Measurements from ENCODE around the gene WSB1.

WSB1 gene

GRCh38 chr17:27341041-27341471 lies 47.1 kb downstream of the WSB1 start:
- no peak for DNase-seq

DNA sequence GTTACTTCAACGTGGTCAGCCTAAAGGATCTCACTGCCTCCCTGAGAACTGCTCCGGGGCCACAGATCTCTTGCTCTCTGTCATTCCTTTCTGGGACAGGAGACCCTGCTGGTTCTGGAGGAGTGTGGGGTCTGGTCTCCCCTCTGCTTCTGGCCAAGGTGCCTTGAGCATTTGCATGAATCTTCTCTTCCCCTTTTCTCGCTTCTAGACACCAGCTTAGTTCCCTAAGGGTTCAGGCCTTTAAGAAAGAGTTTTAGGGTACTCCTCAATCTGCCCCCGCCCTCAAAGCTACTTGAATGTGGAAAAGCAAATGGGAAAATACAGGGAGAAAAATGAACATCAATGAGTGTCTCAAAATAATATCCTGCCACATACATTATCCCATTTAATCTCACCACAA lies 48.1 kb downstream of the WSB1 start:
- no peak for DNase-seq

DNA sequence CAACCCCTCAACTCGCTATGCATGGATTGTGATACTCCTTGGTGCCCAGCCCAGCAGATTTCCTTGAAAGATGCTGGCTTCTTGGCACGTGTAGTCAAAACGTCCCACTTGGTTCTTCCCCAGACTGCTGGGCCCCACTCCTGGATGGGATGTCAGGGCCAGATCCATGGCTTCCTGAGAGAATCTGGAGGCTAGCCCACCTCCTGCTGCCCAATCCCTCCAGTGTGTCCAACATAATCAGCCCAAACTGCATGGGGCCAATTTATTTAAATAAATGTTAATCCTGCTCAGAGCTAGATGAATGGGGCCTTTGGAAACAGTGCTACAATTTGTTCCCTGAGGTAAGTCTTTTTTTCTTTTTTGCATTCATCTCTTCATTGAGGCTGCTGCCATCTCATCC lies 49.4 kb downstream of the WSB1 start:
- DNase-seq, result no peak

DNA sequence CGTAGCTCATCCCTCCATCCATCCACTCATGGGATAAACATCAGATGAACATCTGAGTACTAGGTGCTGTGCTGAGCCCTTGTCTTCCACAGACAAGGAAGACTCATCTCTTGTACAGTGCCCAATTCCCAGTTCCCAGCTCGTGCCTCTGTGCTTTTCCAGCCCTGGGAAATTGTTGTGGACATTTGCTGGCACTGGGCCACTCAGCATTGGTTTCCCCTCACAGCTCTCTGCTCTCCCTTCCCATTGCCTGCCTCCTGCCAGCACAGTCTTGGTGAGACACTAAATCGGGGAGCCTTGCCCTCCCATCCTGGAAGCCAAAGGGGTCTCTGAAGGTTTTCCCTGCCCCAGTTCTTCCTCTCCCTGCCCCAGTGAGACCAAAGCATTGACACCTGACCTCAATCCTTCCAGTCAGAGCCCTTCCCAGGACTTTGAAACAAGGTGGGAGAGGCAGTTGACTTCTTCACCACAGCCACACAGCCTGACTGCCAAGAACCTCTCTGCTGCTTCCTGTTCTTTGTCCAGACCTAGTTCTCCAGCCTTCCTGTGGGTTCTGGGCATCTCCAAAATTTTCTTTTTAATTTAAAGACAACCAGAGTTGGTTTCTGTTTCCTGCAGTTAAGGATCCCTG lies 50.2 kb downstream of the WSB1 start:
- no peak for DNase-seq

GRCh38 chr17:27345141-27345904 lies 51.4 kb downstream of the WSB1 start:
- DNase-seq, result no peak

- DNase-seq, result no peak
Observed at GRCh38 chr17:27346228-27346899, 52.5 kb downstream of the WSB1 start.

DNA sequence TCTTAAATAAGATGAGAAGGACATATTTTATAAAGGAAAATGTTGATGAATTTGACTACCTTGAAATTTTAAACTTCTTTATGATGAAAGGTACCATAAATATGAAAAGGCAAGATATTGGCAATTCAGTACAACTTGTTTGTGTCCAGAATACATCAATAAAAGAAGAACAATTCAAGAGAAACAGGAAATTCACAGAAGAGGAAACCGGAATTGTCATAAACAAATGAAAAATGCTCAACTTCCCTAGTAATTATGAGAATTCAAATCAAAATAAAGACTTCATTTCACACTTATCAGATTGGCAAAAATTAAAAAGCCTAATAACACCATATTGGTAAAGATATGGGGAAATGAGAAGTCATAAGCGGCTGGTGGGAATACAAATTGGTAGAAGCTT lies 54.3 kb downstream of the WSB1 start:
- no peak for DNase-seq

DNA sequence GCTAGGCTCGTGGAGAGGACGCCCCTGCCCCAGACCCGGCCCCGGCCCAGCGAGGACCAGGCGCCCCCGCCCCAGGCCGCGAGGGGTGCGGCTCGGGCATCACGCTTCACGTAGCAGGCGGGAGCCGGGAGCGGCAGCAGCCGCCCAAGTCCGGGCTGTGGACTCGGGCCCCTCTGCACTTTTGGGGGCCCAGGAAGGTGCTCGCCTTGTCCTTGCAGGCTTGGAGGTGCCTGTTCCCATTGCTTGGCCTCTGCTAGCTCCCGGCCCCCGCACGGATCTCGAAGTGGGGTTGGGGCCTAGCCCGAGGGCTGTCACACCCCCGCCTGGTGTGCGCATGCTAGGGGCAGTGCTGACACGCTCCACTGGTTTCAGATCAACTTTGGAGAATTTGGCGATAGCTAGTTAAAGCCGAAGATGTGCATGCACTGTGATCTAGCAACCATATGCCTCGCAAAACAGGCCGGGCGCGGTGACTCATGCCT lies 55.7 kb downstream of the WSB1 start:
- no peak for DNase-seq

DNA sequence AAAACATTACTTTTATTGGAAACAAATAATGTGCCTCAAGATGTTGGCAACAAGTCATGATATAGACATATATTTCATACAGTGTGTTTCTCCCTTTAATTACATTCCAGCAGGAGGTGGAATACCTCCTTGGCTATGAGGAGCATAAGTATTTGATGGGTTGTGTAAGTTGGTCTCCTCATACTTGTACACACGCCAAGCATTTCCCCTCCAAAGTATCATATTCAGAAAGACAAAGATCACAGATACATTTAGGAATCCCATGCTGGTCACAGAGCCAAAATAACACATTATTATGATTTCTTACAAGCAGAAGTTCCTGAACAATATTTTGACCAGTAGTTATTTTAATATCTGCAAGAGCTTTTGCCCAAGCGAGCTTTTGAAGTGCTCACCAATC lies 57.8 kb downstream of the WSB1 start:
- DNase-seq, result no peak

DNA sequence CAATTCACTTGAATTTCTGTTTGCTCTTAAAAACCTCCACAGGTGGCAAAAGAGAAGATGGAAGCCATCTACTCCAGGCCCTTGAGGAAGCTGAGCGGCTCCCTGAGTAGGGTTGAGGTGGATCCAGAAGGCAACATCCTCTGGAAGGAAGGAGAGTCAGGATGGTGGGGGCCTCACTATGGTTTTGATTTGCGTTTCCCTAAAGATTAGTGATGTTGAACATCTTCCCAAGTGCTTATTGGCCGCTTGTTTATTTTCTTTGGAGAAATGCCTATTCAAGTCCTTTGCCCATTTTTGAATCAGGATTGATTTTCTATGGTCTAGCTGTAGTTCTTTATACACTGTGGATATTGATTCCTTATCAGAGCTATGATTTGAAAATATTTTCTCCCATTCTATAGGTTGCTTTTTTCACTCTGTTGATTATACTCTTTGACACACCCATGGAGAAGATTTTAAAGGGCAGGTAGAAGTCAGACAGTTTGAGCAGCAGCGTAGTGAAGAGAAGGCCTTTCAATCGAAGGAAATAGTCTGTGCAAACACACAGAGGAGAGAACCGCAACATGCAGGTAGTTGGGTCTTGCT lies 58.6 kb downstream of the WSB1 start:
- DNase-seq, result no peak

DNA sequence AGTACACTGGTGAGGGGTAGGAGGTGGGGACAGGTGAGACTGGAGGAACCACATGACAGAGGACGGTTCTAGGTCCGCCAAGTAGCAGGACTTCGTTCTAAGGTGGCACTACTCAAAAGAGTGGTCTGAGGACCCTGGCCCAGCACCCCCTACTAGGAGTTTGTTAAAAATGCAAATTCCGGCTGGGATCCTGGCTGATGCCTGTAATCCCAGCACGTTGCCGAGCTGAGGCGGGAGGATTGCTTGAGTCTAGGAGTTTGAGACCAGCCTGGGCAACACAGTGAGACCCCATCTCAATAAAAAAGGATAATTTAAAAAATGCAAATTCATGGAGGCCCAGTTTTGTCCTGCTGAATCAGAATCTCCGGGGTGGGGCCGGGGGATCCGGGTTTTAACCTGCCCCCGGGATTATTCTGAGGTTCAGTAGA lies 59.1 kb downstream of the WSB1 start:
- no peak for DNase-seq

DNA sequence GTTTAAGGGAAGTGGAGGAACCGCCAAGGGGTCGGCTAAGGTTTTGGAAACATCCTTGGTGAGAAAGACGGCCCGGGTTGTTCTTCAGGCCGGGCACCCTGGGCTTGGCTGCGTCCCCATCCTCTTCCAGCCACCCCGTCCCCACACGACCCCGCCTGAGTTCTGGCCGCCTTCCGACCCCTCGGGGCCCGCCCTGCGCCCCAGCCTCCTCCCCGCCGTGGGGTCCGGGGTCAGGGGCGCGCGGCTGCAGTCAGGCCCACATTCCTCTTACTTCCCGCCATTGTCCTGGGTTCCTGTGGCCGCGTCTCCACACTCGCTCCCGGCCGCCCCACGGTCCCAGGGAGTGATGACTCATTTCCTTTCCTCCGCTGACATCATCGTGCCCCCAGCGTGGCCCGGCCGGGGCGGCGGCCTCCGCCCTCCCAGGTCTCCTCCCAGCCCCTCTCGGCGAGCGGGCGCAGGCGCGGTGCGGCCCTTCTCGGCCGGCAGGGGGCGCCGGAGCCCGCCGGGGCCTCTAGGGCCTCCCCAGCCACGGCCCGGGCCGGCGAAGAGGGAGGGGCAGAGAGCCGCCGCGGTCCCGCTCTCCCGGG lies 59.6 kb downstream of the WSB1 start:
- peak; percentile 87 for DNase-seq

DNA sequence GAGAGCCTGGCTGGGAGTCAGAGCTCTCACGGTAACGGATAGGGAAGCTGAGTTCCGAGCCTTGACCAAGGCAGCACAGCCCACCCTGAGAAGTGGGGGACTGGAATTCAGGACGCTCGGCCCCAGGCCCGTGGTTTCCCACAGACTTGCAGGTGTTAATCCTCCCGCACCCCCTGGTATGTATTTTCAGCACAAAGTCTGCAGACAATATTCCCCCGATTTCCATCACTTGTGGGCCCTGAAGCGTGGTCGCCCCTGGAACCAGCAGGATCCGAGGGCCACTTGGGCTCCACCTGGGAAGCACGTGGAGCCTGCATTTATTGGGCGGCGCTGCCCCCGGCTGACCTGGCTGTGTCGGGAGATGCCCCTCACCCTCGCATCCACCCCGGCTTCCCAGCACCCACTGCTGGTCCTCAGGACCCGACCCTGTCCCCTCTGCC lies 60.2 kb downstream of the WSB1 start:
- no peak for DNase-seq

DNA sequence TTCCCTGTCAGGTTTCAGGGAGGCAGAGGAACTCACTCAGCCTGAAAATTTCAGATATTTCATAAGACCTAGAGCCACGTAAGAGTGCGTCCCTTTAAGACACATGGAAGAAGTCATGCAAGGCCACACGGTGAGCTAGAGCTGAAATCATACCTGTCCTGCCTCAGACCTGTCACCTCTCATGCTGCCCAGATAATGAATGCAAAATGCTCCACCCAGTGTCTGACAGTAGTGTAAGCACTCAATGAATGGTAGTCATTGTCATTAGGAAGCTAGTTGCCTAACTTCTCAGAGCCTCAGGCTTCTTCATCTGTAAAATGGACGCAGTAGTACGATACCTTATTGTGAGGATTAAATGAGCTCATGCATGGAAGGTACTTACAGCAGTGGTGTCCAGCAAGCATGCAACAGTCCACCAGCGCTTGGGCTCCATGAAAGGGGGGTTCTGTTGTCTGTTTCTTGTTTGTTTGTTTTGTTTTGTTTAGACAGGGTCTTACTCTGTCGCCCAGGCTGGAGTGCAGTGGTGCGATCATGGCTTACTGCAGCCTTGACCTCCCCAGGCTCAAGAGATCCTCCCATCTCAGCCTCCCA lies 60.7 kb downstream of the WSB1 start:
- no peak for DNase-seq

GRCh38 chr17:27355419-27355818 lies 61.5 kb downstream of the WSB1 start:
- no peak for DNase-seq

GRCh38 chr17:27356091-27356705 lies 62.3 kb downstream of the WSB1 start:
- DNase-seq, result no peak

DNA sequence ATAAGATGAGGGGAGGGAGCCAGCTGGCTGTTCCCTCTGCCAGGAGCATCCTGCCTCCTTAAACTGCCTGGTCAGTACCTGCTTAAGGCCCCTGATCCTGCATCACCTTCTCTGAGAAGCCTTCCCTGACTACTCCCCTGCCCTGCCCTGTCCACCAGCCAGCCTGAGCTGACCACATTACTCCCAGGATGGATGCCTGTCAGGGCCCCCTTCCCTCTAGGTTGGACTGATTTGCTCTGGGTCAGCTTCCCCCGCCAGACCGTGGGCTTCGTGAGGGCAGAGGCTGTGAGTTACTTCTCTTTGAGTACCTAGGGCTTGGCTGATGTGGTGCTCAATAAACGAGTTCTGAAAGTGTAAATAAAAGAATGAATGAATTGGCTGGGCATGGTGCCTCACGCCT lies 63.3 kb downstream of the WSB1 start:
- DNase-seq, result no peak

DNA sequence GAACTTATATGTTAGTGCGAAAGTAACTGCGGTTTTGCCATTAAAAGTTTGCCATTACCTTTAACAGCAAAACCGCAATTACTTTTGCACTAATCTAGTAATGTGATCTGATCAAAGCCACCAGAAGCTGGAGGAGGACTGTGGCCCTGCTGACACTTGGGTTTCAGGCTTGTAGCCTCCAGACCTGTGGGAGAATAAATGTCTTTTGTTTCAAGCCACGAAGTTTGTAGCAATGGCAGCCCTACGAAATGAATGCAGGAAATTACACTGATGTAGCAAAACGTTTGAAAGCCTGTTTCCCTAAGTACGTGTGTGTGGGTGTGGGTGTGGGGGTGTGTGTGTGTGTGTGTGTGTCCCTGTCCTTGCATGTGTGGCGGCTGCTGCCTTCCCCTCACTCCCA lies 66.6 kb downstream of the WSB1 start:
- peak; percentile 9 for DNase-seq

- DNase-seq, result no peak
Observed at GRCh38 chr17:27361695-27362094, 67.8 kb downstream of the WSB1 start.

DNA sequence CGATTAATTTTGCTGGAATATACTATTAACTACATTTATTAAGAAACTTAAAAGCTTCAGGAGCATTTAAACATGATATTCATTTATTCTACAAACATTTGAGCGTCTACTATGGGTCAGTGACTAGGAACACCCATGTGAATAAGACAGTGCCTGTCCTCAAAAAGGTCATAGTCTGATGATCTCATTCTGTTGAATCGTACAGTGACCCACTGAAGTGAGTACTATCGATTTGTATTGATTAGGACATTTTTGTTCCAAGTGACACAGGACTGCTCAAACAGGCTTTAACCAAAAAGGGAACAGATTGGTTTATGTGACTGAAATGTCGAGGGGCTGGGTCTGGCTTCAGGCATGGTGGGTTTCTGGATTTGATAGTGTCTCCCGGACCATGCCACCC lies 68.6 kb downstream of the WSB1 start:
- DNase-seq, result no peak

GRCh38 chr17:27362909-27363308 lies 69.0 kb downstream of the WSB1 start:
- DNase-seq, result no peak

DNA sequence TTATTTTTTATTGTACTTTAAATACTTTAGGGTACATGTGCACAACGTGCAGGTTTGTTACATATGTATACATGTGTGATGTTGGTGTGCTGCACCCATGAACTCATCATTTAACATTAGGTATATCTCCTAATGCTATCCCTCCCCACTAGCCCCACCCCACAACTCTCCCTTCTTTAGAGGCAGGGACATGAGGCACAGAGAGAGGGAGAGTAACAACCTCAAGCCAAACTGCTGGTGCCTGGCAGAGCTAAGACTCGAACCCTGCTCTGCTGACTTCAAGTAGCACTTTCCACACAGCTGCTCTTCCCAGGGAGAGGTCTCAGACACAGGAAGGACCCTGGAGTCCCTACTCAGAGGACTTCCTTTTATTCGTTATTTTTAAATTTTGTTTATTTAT lies 69.4 kb downstream of the WSB1 start:
- no peak for DNase-seq
